OCI-LY7 (cell line): ENCODE data around the gene ITPRID2.
"Not testable (repeated sequence)": the region's sequence is repeated elsewhere in the genome, so short reads cannot be mapped to it uniquely, and the experiment has no call there.

Source experiments
- CTCF ChIP-seq: fragments of 200-600 bp; sonication (generic); conservative IDR thresholded peaks from 2 replicates; pipeline ENCODE4 v1.5.1; 2014; ENCODE audit warnings: mild to moderate bottlenecking, antibody characterized with exemption, low read length, moderate library complexity, mixed read lengths
- EZH2phosphoT487 ChIP-seq: fragments of 200-600 bp; sonication (generic); IDR thresholded peaks from 2 replicates; pipeline ENCODE4 v1.6.1; 2018; ENCODE audit warnings: low read depth, borderline replicate concordance, mild to moderate bottlenecking, mixed run types, antibody characterized with exemption, low read length, moderate library complexity, mixed read lengths

GRCh38 chr2:181961167-181961566 lies 69.6 kb downstream of the ITPRID2 start:
- peak; percentile 33 for TF ChIP-seq CTCF
- not testable (repeated sequence) for TF ChIP-seq EZH2phosphoT487
